ENCODE measurements around the gene PKP2. TPM values are rescaled to one million over a fixed set of nuclear protein-coding genes. Genes with fewer than 3 reads are reported as not detected.
A peak's percentile ranks its signal among the peaks of the same experiment; 100 is the strongest.

PKP2 gene
- 428 TPM for total RNA-seq
- long read RNA-seq, full-length matches to known transcripts, result 874 of 1,168 reads
- long read RNA-seq, partial matches to known transcripts, result 242 of 1,168 reads
- long read RNA-seq, other reads (novel, unspliced or antisense), result 52 of 1,168 reads

DNA sequence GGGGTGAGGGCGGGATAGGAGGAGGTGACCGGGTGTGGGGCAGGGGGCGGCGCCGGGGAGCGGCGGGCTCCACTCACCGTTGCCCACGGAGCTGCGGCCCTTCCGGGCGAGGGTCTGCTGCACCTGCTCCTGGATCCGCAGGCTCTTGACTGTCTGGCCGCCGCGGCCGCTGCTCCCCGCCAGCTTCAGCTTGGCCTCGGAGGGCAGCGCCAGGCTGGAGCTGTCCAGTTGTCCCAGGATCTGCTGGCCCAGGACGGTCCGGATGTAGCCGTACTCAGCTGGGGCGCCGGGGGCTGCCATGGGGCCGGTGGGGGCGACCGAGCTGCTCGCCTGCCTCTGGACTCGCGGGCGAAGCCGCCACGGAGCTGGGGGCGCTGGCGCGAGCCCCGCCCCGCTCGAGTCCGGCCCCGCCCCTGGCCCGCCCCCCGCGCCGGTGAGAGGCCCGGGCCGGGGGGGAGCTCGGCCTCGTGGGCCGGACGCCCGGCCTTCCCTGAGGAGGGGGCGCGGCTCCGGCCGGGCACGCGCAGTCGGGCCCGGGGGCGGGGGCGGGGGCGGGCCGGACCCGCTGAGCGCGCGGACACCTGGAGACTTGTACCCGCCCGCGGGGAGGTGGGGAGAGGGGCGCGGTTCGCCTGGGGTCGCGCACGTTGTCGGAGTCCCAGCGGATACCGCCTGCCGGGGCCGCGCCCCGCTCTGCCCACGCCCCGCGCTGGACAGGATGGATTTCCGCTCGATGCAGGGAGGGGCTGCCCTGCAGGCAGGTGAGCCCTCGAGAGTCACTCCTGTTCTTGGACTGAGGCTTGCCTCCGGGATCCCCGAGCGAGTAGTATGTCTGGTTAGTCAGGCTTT, at the start of gene PKP2:
Gene PKP2, minus strand, starts transcription at position 346 of the 849 bp plus-strand sequence. Its CDS starts 46 bp downstream, at position 300.
- Histone ChIP-seq H3K36me3 (no peaks in the 10 kb centered on the region), H3K4me3 (peak within 1 kb of the TSS; percentile 81), H3K4me1 (peaks cover 17% of the 10 kb centered on the region), H3K9me3 (replicated peaks) (no peaks in the 10 kb centered on the region), H3K27me3 (ENCODE audit: low read depth) (peaks cover 39% of the 10 kb centered on the region), H3K27ac (replicated peaks) (peak within 1 kb of the TSS; percentile 91)
- intact Hi-C loops (cut with micrococcal nuclease), result no loop called here
- TF ChIP-seq, protein P1, sequence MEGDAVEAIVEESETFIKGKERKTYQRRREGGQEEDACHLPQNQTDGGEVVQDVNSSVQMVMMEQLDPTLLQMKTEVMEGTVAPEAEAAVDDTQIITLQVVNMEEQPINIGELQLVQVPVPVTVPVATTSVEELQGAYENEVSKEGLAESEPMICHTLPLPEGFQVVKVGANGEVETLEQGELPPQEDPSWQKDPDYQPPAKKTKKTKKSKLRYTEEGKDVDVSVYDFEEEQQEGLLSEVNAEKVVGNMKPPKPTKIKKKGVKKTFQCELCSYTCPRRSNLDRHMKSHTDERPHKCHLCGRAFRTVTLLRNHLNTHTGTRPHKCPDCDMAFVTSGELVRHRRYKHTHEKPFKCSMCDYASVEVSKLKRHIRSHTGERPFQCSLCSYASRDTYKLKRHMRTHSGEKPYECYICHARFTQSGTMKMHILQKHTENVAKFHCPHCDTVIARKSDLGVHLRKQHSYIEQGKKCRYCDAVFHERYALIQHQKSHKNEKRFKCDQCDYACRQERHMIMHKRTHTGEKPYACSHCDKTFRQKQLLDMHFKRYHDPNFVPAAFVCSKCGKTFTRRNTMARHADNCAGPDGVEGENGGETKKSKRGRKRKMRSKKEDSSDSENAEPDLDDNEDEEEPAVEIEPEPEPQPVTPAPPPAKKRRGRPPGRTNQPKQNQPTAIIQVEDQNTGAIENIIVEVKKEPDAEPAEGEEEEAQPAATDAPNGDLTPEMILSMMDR (IDR thresholded peaks at IDR 0.05; ENCODE audit: borderline replicate concordance), result no peak
- peak; percentile 58 for DNase-seq

DNA sequence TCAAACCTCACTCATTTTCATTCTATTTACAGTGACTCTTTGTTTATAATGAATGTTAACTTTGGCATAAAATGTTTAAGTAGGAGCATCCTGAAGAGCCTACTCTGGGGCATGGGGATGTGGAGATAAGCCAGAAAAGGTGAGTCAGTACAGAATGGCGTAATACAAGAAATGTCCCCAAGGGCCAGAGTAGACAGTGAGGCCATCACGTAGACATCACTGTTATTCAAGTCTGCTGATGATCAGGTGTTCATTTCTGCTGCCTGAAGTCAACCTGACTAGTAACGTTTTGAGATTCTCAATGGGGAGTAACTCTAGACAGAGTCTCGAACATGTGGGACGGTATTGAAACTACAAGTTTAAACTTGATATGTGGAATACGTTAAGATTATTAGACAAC, 47.6 kb upstream of the PKP2 start:
- H3K27ac ChIP-seq (replicated peaks), result no peak overlapping the region
- H3K36me3 ChIP-seq, result no peaks in the 10 kb centered on the region
- H3K9me3 ChIP-seq (replicated peaks), result no peaks in the 10 kb centered on the region
- H3K4me3 ChIP-seq, result no peak overlapping the region
- DNase-seq, result no peak
- TF ChIP-seq, protein P1 (IDR thresholded peaks at IDR 0.05; ENCODE audit: borderline replicate concordance), result no peak
- H3K4me1 ChIP-seq, result no peaks in the 10 kb centered on the region
- H3K27me3 ChIP-seq (ENCODE audit: low read depth), result no peaks in the 10 kb centered on the region
- intact Hi-C loops (cut with micrococcal nuclease), result loop anchor here (10.0 kb wide), 1 partner anchor 1081 kb away; the partner anchor contains the start of gene ALG10

DNA sequence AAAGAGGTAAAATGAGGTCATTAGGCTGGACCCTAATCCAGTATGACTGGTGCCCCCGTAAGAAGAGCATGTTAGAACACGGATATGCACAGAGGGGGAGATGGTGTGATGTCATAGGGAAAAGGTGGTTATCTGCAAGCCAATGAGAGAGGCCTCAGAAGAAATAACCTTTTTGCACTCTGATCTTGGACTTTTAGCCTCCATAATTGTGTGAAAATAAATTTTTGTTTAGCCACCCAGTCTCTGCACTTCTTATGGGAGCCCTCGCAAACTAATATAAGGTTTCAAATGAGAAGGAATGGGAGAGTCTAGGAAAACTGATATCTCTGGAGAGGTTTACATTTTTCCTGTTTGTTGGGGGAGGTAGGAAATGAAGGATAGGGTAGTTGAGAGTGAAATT, 43.2 kb upstream of the PKP2 start:
- Histone ChIP-seq H3K4me1 (no peaks in the 10 kb centered on the region), H3K36me3 (no peaks in the 10 kb centered on the region), H3K27ac (replicated peaks) (no peak overlapping the region), H3K4me3 (no peak overlapping the region), H3K9me3 (replicated peaks) (no peaks in the 10 kb centered on the region), H3K27me3 (ENCODE audit: low read depth) (no peaks in the 10 kb centered on the region)
- DNase-seq, result no peak
- intact Hi-C loops (cut with micrococcal nuclease), result loop anchor here (10.0 kb wide), 1 partner anchor 1085 kb away; the partner anchor contains the start of gene ALG10
- TF ChIP-seq, protein P1 (IDR thresholded peaks at IDR 0.05; ENCODE audit: borderline replicate concordance), result no peak

DNA sequence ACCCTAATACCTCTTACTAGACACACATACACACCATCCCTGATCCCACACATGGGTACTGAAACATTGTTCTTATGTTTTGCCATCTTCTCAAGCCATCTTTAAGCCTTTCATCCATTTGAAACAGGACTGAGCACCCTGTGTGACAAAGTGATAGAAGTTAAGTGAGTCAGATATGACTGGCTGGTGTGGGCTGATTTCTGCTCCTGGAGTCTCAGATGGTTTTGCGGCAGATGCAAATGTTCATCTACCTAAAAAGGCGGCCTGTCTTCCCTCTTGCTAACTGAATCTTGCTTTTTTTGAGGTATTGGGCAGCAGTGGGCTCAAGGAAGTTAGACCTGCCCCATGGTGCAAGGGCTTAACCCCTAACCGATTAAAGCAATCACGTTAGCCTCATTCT, 30.4 kb upstream of the PKP2 start:
- no peak for DNase-seq
- intact Hi-C loops (cut with micrococcal nuclease), result no loop called here
- TF ChIP-seq, protein P1 (IDR thresholded peaks at IDR 0.05; ENCODE audit: borderline replicate concordance), result no peak
- Histone ChIP-seq H3K9me3 (replicated peaks) (no peaks in the 10 kb centered on the region), H3K4me3 (no peak overlapping the region), H3K27me3 (ENCODE audit: low read depth) (peaks cover 8% of the 10 kb centered on the region), H3K4me1 (no peaks in the 10 kb centered on the region), H3K27ac (replicated peaks) (no peak overlapping the region), H3K36me3 (no peaks in the 10 kb centered on the region)

DNA sequence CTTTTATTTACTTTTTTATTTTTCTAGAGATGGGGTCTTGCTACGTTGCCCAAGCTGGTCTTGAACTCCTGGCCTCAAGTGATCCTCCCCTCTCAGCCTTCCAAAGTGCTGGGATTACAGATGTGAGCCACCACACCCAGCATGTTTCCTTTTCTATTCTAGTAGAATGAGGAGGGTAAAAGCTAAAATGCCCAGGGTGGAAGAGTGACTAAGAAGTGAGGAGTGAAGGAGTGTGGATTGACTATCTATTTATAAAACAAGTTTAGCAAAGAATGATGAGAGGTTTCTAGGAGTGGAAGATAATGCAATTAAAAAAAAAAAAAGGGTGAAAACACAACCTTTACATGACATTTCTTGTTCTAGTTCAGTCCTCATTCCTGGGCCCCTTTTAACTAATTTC, 29.8 kb upstream of the PKP2 start:
- Histone ChIP-seq H3K4me3 (no peak overlapping the region), H3K36me3 (no peaks in the 10 kb centered on the region), H3K27ac (replicated peaks) (no peak overlapping the region), H3K27me3 (ENCODE audit: low read depth) (peaks cover 8% of the 10 kb centered on the region), H3K9me3 (replicated peaks) (no peaks in the 10 kb centered on the region), H3K4me1 (no peaks in the 10 kb centered on the region)
- DNase-seq, result no peak
- intact Hi-C loops (cut with micrococcal nuclease), result no loop called here
- TF ChIP-seq, protein P1 (IDR thresholded peaks at IDR 0.05; ENCODE audit: borderline replicate concordance), result no peak
